ENCODE results near the gene BTLA. TPM values are rescaled to one million over a fixed set of nuclear protein-coding genes. Genes with fewer than 3 reads are reported as not detected.

The BTLA gene
- polyA plus RNA-seq, 1 donor from 2014 or later = not detected

DNA sequence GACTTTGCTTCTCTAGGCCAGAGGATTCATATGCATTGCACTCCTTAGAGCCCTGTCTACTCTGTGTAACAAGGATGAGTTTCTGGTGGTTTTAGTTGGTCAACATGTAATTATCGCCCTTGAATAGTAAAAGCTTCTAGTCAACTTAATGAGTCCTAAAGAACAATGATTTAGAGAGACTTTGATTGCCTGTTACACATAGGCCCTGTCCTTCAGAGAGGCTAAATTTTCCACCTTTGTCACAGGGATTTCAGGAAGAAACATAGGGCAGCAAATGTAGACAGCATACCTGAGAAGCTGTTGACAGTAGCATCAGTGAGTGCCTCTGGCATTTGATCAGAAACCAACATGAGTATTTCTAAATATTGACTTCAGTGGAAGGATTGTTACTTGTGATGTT lies 7.1 kb downstream of the BTLA start:
- Histone ChIP-seq H3K9ac (ENCODE audit: low read length) (no peak overlapping the region), H2AFZ (ENCODE audit: low read depth, low read length) (no peak overlapping the region), H3K36me3 (ENCODE audit: insufficient read depth, low read length) (no peaks in the 10 kb centered on the region), H3F3A (ENCODE audit: insufficient read depth, low read length, poor library complexity, severe bottlenecking) (no peaks in the 10 kb centered on the region), H3K79me2 (replicated peaks; ENCODE audit: insufficient read depth, low read length) (no peaks in the 10 kb centered on the region), H3K27me3 (ENCODE audit: insufficient read depth, low read depth, low read length) (no peaks in the 10 kb centered on the region), H3K27ac (ENCODE audit: low read length) (no peak overlapping the region), H3K4me2 (ENCODE audit: low read length) (no peak overlapping the region), H3K4me3 (ENCODE audit: low read length) (no peak overlapping the region), H3K9me3 (ENCODE audit: low read length) (no peaks in the 10 kb centered on the region), H3K9me2 (ENCODE audit: insufficient read depth, low read length) (no peaks in the 10 kb centered on the region), H4K20me1 (ENCODE audit: insufficient read depth) (no peaks in the 10 kb centered on the region)
- TF ChIP-seq SMC3 (conservative IDR thresholded peaks at IDR 0.05; ENCODE audit: poor library complexity) = no peak
- no peak for TF ChIP-seq RAD21 (conservative IDR thresholded peaks at IDR 0.05)
- no peak for TF ChIP-seq TAF1 (IDR thresholded peaks at IDR 0.05; ENCODE audit: low read depth)

GRCh38 chr3:112491373-112491772 lies 7.9 kb downstream of the BTLA start:
- H3K9me2 ChIP-seq (ENCODE audit: insufficient read depth, low read length) = no peaks in the 10 kb centered on the region
- no peak overlapping the region for H3K4me3 ChIP-seq (ENCODE audit: low read length)
- no peaks in the 10 kb centered on the region for H4K20me1 ChIP-seq (ENCODE audit: insufficient read depth)
- no peaks in the 10 kb centered on the region for H3K79me2 ChIP-seq (replicated peaks; ENCODE audit: insufficient read depth, low read length)
- H2AFZ ChIP-seq (ENCODE audit: low read depth, low read length) = no peak overlapping the region
- H3K27ac ChIP-seq (ENCODE audit: low read length) = no peak overlapping the region
- no peak overlapping the region for H3K9ac ChIP-seq (ENCODE audit: low read length)
- H3K4me2 ChIP-seq (ENCODE audit: low read length) = no peak overlapping the region
- H3F3A ChIP-seq (ENCODE audit: insufficient read depth, low read length, poor library complexity, severe bottlenecking) = no peaks in the 10 kb centered on the region
- no peak for TF ChIP-seq MXI1 (conservative IDR thresholded peaks at IDR 0.05; ENCODE audit: poor library complexity, severe bottlenecking)
- no peak for TF ChIP-seq REST (IDR thresholded peaks at IDR 0.05; ENCODE audit: borderline replicate concordance)
- TF ChIP-seq SMC3 (conservative IDR thresholded peaks at IDR 0.05; ENCODE audit: poor library complexity) = no peak
- TF ChIP-seq EP300 (conservative IDR thresholded peaks at IDR 0.05; ENCODE audit: poor library complexity, severe bottlenecking) = no peak
- no peak for TF ChIP-seq POLR2AphosphoS5 (IDR thresholded peaks at IDR 0.05)
- no peak for TF ChIP-seq EZH2 (IDR thresholded peaks at IDR 0.05; ENCODE audit: borderline replicate concordance, insufficient read depth, low read length, poor library complexity, severe bottlenecking)
- TF ChIP-seq RAD21 (conservative IDR thresholded peaks at IDR 0.05) = no peak
- no peak for TF ChIP-seq TAF1 (IDR thresholded peaks at IDR 0.05; ENCODE audit: low read depth)
- TF ChIP-seq CTCF (IDR thresholded peaks at IDR 0.05; ENCODE audit: poor library complexity, severe bottlenecking) = no peak
- H3K27me3 ChIP-seq (ENCODE audit: insufficient read depth, low read depth, low read length) = no peaks in the 10 kb centered on the region
- H3K9me3 ChIP-seq (ENCODE audit: low read length) = no peaks in the 10 kb centered on the region
- no peaks in the 10 kb centered on the region for H3K36me3 ChIP-seq (ENCODE audit: insufficient read depth, low read length)

Measured in neural cell (in vitro differentiated cells).